HG03460 (cell line): ENCODE results near the gene GBP1.
"Not testable (repeated sequence)": the region's sequence is repeated elsewhere in the genome, so short reads cannot be mapped to it uniquely, and the experiment has no call there.

Source experiments
- ATAC-seq: cut with Tn5 transposase; IDR thresholded peaks from one replicate; pipeline ENCODE4 v1.9.1; 2021; ENCODE audit not compliant: unreplicated experiment

The GBP1 gene

GRCh38 chr1:89065079-89065868, at the start of gene GBP1:
Gene GBP1, minus strand, starts transcription at chr1:89065208. Its CDS starts 1,974 bp downstream, at chr1:89063234.
- peak; percentile 64 for ATAC-seq

GRCh38 chr1:89114662-89115061, 49.7 kb upstream of the GBP1 start:
- no peak for ATAC-seq

GRCh38 chr1:89112871-89113613, 48.0 kb upstream of the GBP1 start:
- ATAC-seq = no peak

- no peak for ATAC-seq
These were observed 39.7 kb upstream of the GBP1 start for GRCh38 chr1:89104687-89105086.

GRCh38 chr1:89104147-89104546, 39.1 kb upstream of the GBP1 start:
- ATAC-seq = no peak

- no peak for ATAC-seq
These were observed 37.0 kb upstream of the GBP1 start for GRCh38 chr1:89102021-89102420.

- ATAC-seq = no peak
These were observed 35.4 kb upstream of the GBP1 start for GRCh38 chr1:89100412-89100811.

GRCh38 chr1:89098857-89099256, 33.8 kb upstream of the GBP1 start:
- no peak for ATAC-seq

GRCh38 chr1:89095737-89096136, 30.7 kb upstream of the GBP1 start:
- no peak for ATAC-seq

GRCh38 chr1:89089962-89090361, 25.0 kb upstream of the GBP1 start:
- ATAC-seq = no peak

- ATAC-seq = no peak
These were observed 23.6 kb upstream of the GBP1 start for GRCh38 chr1:89088572-89088971.

- ATAC-seq = no peak
These were observed 22.2 kb upstream of the GBP1 start for GRCh38 chr1:89087241-89087640.

GRCh38 chr1:89085781-89086180, 20.8 kb upstream of the GBP1 start:
- no peak for ATAC-seq

GRCh38 chr1:89081005-89081404, 16.0 kb upstream of the GBP1 start:
- no peak for ATAC-seq

GRCh38 chr1:89080068-89080467, 15.1 kb upstream of the GBP1 start:
- not testable (repeated sequence) for ATAC-seq

- not testable (repeated sequence) for ATAC-seq
These were observed 7.6 kb upstream of the GBP1 start for GRCh38 chr1:89072466-89073065.

GRCh38 chr1:89070509-89070908, 5.5 kb upstream of the GBP1 start:
- no peak for ATAC-seq

GRCh38 chr1:89069951-89070350, 4.9 kb upstream of the GBP1 start:
- no peak for ATAC-seq

- no peak for ATAC-seq
These were observed 3.3 kb upstream of the GBP1 start for GRCh38 chr1:89068291-89068690.

GRCh38 chr1:89064632-89065031, 376 bp downstream of the GBP1 start:
- peak; percentile 51 for ATAC-seq

GRCh38 chr1:89063094-89063493, 1.9 kb downstream of the GBP1 start:
- ATAC-seq = no peak

- ATAC-seq = no peak
These were observed 4.9 kb downstream of the GBP1 start for GRCh38 chr1:89060091-89060490.
